ENCODE data around the gene FAF1. TPM values are rescaled to one million over a fixed set of nuclear protein-coding genes. Genes with fewer than 3 reads are reported as not detected.

Gene FAF1
- total RNA-seq, 1 experiment from 2014 or later, result 124 TPM

DNA sequence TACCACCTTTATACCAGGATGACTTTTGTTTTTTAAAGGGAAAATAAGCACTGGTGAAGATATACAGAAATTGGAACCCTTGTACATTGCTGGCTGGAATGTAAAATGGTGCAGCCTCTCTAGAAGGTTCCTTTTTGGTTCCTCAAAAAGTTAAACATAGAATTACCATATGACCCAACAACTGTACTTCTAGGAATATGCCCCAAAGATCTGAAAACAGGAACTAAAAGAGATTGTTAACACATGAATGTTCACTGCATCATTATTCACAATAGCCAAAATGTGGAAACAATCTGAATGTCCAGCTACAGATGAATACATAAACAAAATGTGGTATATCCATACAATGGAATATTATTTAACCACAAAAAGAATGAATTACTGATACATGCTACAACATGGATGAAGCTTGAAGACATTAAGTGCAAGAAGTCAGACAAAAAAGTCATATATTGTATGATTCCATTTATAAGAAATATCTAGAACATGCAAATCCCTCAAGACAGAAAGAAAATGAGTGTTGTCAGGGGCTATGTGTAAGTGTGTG lies 452.0 kb downstream of the FAF1 start:
- no peak overlapping the region for H3K4me3 ChIP-seq
- peaks cover 3% of the 10 kb centered on the region; the same call in 1 of the 2 replicates for H3K9me3 ChIP-seq (replicated peaks)
- no peaks in the 10 kb centered on the region for H3K27me3 ChIP-seq
- H3K27ac ChIP-seq, result no peak overlapping the region
- no peaks in the 10 kb centered on the region for H3K4me1 ChIP-seq
- DNase-seq, result no peak
- H3K36me3 ChIP-seq, result peaks cover 18% of the 10 kb centered on the region

DNA sequence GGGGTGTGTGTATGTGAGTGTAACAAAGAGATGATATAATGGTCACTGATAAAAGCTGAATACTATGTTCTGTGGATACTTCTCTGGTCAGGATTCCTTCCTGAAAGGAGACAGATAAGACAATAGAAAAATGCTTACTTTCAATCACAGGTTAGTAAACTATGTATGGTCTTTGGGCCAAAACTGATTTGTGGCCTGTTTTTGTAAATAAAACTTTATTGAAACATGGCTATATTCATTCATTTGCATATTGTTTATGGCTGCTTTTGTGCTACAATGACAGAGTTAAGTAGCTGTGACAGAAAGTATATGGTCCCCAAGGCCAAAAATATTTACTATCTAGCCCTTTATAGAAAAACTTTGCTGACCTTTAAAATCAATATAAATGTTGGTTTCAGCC lies 454.6 kb downstream of the FAF1 start:
- H3K27ac ChIP-seq, result no peak overlapping the region
- no peaks in the 10 kb centered on the region for H3K27me3 ChIP-seq
- peaks cover 5% of the 10 kb centered on the region; the same call in 1 of the 2 replicates for H3K9me3 ChIP-seq (replicated peaks)
- peaks cover 13% of the 10 kb centered on the region for H3K36me3 ChIP-seq
- no peak overlapping the region for H3K4me3 ChIP-seq
- no peak for DNase-seq
- no peaks in the 10 kb centered on the region for H3K4me1 ChIP-seq

- Histone ChIP-seq H3K4me1 (no peaks in the 10 kb centered on the region), H3K36me3 (peaks cover 13% of the 10 kb centered on the region), H3K27me3 (no peaks in the 10 kb centered on the region), H3K27ac (no peak overlapping the region), H3K9me3 (replicated peaks) (peaks cover 5% of the 10 kb centered on the region; the same call in 1 of the 2 replicates), H3K4me3 (no peak overlapping the region)
- DNase-seq, result no peak
Measured at GRCh38 chr1:50503515-50503914, 456.6 kb downstream of the FAF1 start.

DNA sequence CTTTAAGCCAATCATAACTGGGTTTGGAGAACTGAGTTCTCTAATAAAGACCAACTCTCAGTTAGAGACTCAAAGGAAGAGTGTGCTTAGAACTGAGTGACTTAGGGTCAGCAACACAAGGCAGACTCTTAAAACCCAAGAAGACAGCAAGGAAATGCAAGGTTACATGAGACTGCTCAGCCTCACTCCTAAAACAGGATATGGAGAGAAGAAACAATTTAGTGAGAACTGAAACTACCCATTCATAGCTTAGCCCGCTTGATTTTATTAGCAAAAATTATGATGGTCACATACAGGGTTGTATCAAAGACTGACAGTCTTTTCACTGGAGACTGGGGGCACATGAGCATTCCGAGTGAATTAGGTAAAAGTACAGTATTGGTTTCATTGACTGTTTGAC lies 457.9 kb downstream of the FAF1 start:
- H3K36me3 ChIP-seq, result peaks cover 8% of the 10 kb centered on the region
- H3K27me3 ChIP-seq, result no peaks in the 10 kb centered on the region
- peaks cover 5% of the 10 kb centered on the region for H3K9me3 ChIP-seq (replicated peaks)
- H3K4me3 ChIP-seq, result no peak overlapping the region
- no peak overlapping the region for H3K27ac ChIP-seq
- no peak for DNase-seq
- no peaks in the 10 kb centered on the region for H3K4me1 ChIP-seq

DNA sequence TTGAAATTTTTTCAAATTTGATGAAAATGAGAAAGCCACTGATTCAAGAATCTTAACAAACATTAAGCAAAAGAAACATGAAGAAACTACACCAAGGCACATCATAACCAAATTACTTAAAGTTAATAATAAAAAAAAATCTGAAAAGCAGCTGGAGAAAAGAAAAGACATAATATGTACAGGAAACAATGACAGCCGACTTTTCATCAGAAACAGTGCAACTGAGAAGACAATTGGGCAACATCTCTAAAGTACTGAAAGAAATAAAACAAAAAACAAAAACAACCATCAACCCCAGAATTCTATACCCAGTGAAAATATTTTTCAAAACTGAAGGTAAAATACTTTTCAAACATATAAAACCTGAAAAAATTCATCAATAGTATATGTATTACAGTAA lies 463.1 kb downstream of the FAF1 start:
- Histone ChIP-seq H3K36me3 (peaks cover 14% of the 10 kb centered on the region), H3K27me3 (no peaks in the 10 kb centered on the region), H3K9me3 (replicated peaks) (peaks cover 5% of the 10 kb centered on the region; the same call in 1 of the 2 replicates), H3K4me3 (no peak overlapping the region), H3K4me1 (no peaks in the 10 kb centered on the region), H3K27ac (no peak overlapping the region)
- DNase-seq, result no peak

GRCh38 chr1:50493710-50494109 lies 466.4 kb downstream of the FAF1 start:
- Histone ChIP-seq H3K9me3 (replicated peaks) (peaks cover 5% of the 10 kb centered on the region; the same call in 1 of the 2 replicates), H3K36me3 (peaks cover 19% of the 10 kb centered on the region), H3K27me3 (no peaks in the 10 kb centered on the region), H3K27ac (no peak overlapping the region), H3K4me1 (no peaks in the 10 kb centered on the region), H3K4me3 (no peak overlapping the region)
- DNase-seq, result no peak

GRCh38 chr1:50492142-50492541 lies 467.9 kb downstream of the FAF1 start:
- Histone ChIP-seq H3K4me1 (no peaks in the 10 kb centered on the region), H3K36me3 (peaks cover 18% of the 10 kb centered on the region), H3K4me3 (no peak overlapping the region), H3K27me3 (no peaks in the 10 kb centered on the region), H3K27ac (no peak overlapping the region), H3K9me3 (replicated peaks) (peaks cover 4% of the 10 kb centered on the region; the same call in 1 of the 2 replicates)
- DNase-seq, result no peak

DNA sequence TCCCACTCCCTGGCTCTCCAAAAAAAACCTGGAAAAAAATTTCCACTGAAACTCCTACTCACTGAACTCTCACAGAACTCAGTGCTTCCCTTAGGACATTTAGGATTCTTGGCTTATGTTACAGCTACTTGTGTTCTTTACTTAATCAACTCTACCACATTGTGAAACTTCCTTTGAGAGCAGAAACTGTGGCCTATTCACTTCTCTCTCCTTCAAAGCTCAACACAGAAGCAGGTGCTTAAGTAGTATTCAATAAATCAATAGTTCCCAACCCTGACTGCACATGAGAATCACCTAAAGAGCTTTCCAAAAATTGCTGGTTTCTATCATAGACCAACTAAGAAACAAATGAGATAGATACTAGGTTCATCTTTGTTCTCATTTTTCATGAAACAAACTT lies 468.9 kb downstream of the FAF1 start:
- Histone ChIP-seq H3K36me3 (peaks cover 16% of the 10 kb centered on the region), H3K9me3 (replicated peaks) (no peaks in the 10 kb centered on the region), H3K4me3 (no peak overlapping the region), H3K27me3 (no peaks in the 10 kb centered on the region), H3K27ac (no peak overlapping the region), H3K4me1 (no peaks in the 10 kb centered on the region)
- no peak for DNase-seq

GRCh38 chr1:50490640-50491039 lies 469.4 kb downstream of the FAF1 start:
- Histone ChIP-seq H3K27ac (no peak overlapping the region), H3K4me3 (no peak overlapping the region), H3K36me3 (peaks cover 17% of the 10 kb centered on the region), H3K27me3 (no peaks in the 10 kb centered on the region), H3K9me3 (replicated peaks) (no peaks in the 10 kb centered on the region), H3K4me1 (no peaks in the 10 kb centered on the region)
- no peak for DNase-seq

DNA sequence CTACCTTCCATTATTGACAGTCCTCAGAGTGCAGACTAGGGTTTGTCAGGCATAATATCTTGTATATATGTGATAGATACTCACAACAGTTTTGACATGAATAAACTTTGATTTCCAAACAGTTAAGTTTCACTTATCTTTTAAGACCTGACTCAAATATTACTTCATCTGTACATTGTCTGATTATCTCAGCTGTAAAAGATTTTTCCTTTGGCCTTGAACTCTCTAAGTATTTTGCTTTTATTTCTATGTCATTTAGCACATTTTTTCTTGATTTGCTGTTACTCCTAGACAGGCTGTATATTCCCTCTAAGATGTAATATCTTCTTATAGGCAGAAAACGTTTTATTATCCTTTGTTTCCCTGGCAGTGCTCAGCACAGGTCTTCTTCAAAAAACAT lies 471.2 kb downstream of the FAF1 start:
- Histone ChIP-seq H3K27me3 (no peaks in the 10 kb centered on the region), H3K4me3 (no peak overlapping the region), H3K36me3 (peaks cover 13% of the 10 kb centered on the region), H3K9me3 (replicated peaks) (no peaks in the 10 kb centered on the region), H3K4me1 (no peaks in the 10 kb centered on the region), H3K27ac (no peak overlapping the region)
- no peak for DNase-seq

GRCh38 chr1:50488356-50488755 lies 471.7 kb downstream of the FAF1 start:
- H3K27ac ChIP-seq, result no peak overlapping the region
- DNase-seq, result no peak
- H3K4me3 ChIP-seq, result no peak overlapping the region
- peaks cover 13% of the 10 kb centered on the region for H3K36me3 ChIP-seq
- no peaks in the 10 kb centered on the region for H3K27me3 ChIP-seq
- H3K9me3 ChIP-seq (replicated peaks), result no peaks in the 10 kb centered on the region
- no peaks in the 10 kb centered on the region for H3K4me1 ChIP-seq

GRCh38 chr1:50487725-50488124 lies 472.3 kb downstream of the FAF1 start:
- Histone ChIP-seq H3K36me3 (peaks cover 13% of the 10 kb centered on the region), H3K4me1 (no peaks in the 10 kb centered on the region), H3K4me3 (no peak overlapping the region), H3K27ac (no peak overlapping the region), H3K27me3 (no peaks in the 10 kb centered on the region), H3K9me3 (replicated peaks) (no peaks in the 10 kb centered on the region)
- no peak for DNase-seq

GRCh38 chr1:50481142-50481736 lies 478.8 kb downstream of the FAF1 start:
- no peaks in the 10 kb centered on the region for H3K27me3 ChIP-seq
- DNase-seq, result no peak
- H3K36me3 ChIP-seq, result peaks cover 3% of the 10 kb centered on the region; the same call in 1 of the 2 replicates
- H3K4me1 ChIP-seq, result no peaks in the 10 kb centered on the region
- H3K27ac ChIP-seq, result no peak overlapping the region
- no peaks in the 10 kb centered on the region for H3K9me3 ChIP-seq (replicated peaks)
- H3K4me3 ChIP-seq, result no peak overlapping the region

DNA sequence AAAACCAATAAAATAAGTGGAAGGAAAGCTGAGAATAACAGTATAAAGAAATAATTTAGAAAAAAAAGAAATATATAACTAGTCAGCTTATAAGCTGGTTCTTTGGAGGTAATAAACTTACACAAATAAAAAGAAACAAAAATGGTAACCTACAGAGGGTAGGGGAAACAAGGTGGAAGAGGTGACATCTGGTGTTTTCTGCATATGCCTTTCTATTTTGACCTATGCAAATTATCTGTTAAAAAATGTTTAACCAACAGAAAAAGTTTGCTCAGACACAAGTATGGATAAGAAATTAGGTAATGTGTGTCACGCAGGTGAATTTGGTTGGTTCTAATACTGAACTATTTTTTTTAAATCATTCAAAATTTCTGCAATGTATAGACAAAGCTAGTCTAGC lies 483.3 kb downstream of the FAF1 start:
- peaks cover 3% of the 10 kb centered on the region; the same call in 1 of the 2 replicates for H3K36me3 ChIP-seq
- no peaks in the 10 kb centered on the region for H3K9me3 ChIP-seq (replicated peaks)
- H3K27ac ChIP-seq, result no peak overlapping the region
- peaks cover 7% of the 10 kb centered on the region; the same call in 1 of the 2 replicates for H3K4me1 ChIP-seq
- DNase-seq, result no peak
- H3K27me3 ChIP-seq, result no peaks in the 10 kb centered on the region
- H3K4me3 ChIP-seq, result no peak overlapping the region

DNA sequence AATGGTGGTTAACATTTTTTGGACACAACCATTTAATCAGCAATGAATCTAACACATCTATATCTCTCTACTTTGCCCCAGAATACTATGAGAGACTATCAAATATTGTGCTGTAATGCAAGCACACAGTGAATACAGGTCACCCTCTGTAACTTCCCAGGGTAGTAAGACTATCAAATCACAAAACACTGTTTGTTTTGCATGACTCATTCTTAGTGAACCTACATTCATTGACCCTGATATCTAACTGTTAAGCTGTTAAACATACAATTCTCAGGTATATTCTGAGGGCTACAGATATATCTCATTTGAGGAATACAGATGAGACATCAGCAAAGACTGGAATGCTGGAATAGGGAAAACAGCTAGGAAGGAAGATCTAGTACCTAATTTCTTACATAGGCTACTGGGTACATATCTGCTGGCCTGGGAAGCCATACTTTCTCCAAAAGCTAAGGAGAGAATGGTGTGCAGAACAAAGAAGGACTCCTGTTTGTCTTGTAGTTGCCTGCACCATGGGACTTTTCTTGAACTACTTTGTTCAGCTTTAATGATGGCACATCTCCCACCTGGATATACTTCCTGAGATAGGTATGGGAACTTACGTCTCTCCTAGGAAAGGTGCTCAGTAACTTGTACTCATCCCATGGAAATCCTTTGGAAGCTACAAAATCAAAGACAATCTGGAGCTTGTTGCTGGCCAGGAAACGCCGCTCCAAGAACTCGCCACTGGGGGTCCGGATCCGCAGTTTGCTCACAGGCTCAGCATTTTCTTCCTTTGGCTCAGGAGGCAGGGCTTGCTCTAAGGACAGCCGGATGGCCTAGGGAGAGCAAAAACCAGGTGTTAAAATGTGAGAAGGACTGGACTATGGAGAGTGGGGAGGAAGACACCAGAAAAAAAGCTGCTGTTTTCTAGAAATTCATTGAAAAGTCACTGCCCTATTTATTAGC lies 484.9 kb downstream of the FAF1 start:
- H3K27me3 ChIP-seq, result no peaks in the 10 kb centered on the region
- peaks cover 7% of the 10 kb centered on the region; the same call in 1 of the 2 replicates for H3K4me1 ChIP-seq
- no peak for DNase-seq
- H3K4me3 ChIP-seq, result no peak overlapping the region
- peaks cover 3% of the 10 kb centered on the region; the same call in 1 of the 2 replicates for H3K36me3 ChIP-seq
- H3K27ac ChIP-seq, result no peak overlapping the region
- no peaks in the 10 kb centered on the region for H3K9me3 ChIP-seq (replicated peaks)
